NCI-H1048 (cell line): ENCODE measurements around the gene EFNA5.

Experiments used
- DNase-seq: peaks from one replicate; lab custom pipeline; 2025; lab: John Stamatoyannopoulos, UW

EFNA5 gene

GRCh38 chr5:107486489-107486888 is 184.2 kb downstream of the EFNA5 start:
- DNase-seq = no peak

DNA sequence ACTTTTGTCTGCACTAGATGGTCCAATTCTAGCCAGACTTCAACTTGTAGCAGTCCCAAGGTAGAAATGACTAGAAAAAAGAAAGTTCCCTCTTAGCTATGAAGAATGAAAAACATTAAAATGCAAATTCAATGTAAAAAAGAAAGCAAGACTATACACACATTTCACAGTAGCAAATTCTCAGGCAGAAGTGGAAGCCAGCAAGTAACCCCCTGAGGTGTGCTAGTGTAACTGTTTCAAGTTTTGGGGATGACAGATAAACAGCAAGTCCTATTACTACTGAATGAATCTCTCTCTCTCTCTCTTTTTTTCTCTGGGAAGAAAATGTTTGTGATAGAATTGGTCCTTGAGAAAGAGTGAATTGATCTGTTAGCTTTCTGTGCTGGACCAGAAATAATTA is 185.6 kb downstream of the EFNA5 start:
- no peak for DNase-seq

DNA sequence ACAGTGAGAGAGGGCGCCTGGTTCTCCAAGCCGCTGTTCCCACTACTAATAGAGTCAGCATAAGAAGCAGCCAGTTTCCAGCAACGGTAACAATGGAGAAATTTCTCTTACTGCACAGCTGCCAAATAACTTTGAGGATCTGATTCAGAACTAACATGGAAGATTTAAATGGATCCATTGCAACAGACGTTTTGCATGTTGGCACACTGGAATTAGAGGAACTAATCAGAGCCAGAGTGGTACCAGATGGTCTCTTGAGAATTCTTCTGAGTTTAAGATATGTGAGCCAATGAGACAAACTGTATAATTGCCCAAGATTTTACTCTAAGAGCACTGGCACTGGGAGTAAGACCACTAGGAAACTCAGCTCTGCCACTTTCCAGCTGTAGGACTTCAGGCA is 186.5 kb downstream of the EFNA5 start:
- no peak for DNase-seq

- no peak for DNase-seq
Measured at GRCh38 chr5:107483231-107484024, 187.3 kb downstream of the EFNA5 start.

- DNase-seq = no peak
Measured at GRCh38 chr5:107478068-107478641, 192.6 kb downstream of the EFNA5 start.

GRCh38 chr5:107477492-107477891 is 193.2 kb downstream of the EFNA5 start:
- DNase-seq = no peak

GRCh38 chr5:107476783-107477182 is 194.0 kb downstream of the EFNA5 start:
- no peak for DNase-seq

GRCh38 chr5:107474716-107475489 is 195.8 kb downstream of the EFNA5 start:
- DNase-seq = no peak

GRCh38 chr5:107474361-107474715 is 196.4 kb downstream of the EFNA5 start:
- DNase-seq = no peak

GRCh38 chr5:107472620-107473064 is 198.1 kb downstream of the EFNA5 start:
- DNase-seq = no peak

GRCh38 chr5:107470295-107470582 is 200.5 kb downstream of the EFNA5 start:
- DNase-seq = no peak

- DNase-seq = no peak
Measured at GRCh38 chr5:107469485-107470294, 201.0 kb downstream of the EFNA5 start.

- no peak for DNase-seq
Measured at GRCh38 chr5:107469064-107469463, 201.7 kb downstream of the EFNA5 start.

GRCh38 chr5:107468276-107468675 is 202.5 kb downstream of the EFNA5 start:
- DNase-seq = no peak

DNA sequence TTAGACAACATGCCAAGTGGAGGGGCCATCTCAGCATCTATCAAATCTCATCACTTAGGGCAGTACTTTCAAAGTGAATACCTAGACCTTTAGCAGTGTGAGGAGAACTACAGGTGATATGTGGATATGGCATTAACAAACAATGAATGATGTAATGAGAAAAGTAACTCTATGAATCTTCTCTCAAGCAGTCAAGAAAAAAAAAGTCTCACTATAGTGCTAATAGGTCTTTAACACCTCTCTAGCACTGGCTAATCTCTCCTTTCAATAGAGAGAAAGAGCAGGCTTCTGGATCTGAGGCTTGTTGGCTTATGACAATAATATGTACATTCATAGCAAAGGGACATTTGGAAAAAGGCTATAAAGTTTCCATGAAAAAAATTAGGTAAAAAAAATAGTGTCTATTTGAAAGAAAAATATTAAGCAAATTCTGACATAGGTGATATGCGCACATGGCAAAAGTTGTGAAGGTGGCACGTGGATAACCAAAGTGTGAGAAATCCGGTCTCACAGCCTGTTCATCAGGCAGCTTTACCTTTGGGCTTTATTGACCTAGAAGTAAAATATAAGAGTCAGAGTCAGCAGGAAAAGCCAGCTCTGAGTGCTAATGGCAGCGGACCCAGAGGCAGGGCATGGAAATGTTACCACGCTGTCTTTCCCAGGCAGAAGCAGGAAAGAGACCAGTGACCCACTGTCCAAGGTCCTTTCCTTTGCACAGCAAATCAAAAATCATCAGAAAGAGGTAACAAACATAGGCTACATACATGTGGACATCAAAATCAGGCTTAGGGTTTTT is 203.4 kb downstream of the EFNA5 start:
- no peak for DNase-seq

- DNase-seq = no peak
Measured at GRCh38 chr5:107466233-107466769, 204.4 kb downstream of the EFNA5 start.

DNA sequence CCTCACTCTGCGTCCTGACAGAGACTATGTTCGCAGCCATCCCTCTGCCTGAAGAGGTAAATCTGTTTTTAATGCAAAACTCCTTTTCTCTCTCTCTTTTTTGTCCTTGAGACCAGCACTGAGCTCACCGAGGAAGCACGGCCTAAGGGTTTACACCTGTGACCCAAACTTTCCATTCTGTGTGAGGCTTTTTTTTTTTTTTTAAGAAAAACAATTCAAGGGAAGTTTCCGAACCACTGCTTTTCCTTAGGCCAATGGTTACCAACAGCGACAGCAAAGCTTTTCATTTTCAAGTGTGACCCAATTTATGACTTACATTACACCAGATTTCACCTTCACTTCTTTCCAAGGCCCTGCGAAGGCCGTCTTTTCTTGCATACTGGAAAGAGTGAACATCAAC is 205.9 kb downstream of the EFNA5 start:
- no peak for DNase-seq

- DNase-seq = no peak
Measured at GRCh38 chr5:107464416-107464815, 206.3 kb downstream of the EFNA5 start.

GRCh38 chr5:107463731-107464130 is 207.0 kb downstream of the EFNA5 start:
- DNase-seq = no peak

GRCh38 chr5:107461770-107462169 is 209.0 kb downstream of the EFNA5 start:
- no peak for DNase-seq

DNA sequence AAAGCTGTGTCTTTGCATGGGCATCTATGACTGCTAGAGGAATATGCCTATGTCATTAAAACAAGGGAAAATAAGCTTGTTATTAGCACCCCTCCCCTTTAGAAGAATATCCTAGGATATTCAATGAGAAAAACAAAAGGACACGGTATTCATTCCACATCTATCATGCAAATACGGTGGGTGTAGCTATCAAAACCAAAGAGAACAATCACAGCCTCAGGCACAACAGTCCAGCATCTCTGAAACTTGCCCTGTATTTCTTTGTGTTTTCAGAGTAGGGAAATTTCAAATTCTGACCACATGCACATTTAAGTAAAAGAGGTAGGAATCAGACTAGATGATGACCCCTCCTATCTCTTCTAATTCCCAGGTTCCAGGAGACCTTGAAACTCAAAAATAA is 209.9 kb downstream of the EFNA5 start:
- DNase-seq = peak; percentile 20
